GM08714 (cell line): Measurements from ENCODE around the gene KYAT1.
"Not testable (repeated sequence)": the region's sequence is repeated elsewhere in the genome, so short reads cannot be mapped to it uniquely, and the experiment has no call there.

ENCODE experiments used
- H3K4me3 ChIP-seq: fragments of 200-500 bp; sonication (Bioruptor generic); 2 replicates; pipeline ENCODE4 v1.5.1; 2014; ENCODE audit warnings: mild to moderate bottlenecking, low read length, inconsistent platforms
- ZNF274 ChIP-seq: IDR thresholded peaks from 2 replicates; pipeline ENCODE4 v1.6.1; 2012; ENCODE audit warnings: mild to moderate bottlenecking, low read depth, low read length

The KYAT1 gene

DNA sequence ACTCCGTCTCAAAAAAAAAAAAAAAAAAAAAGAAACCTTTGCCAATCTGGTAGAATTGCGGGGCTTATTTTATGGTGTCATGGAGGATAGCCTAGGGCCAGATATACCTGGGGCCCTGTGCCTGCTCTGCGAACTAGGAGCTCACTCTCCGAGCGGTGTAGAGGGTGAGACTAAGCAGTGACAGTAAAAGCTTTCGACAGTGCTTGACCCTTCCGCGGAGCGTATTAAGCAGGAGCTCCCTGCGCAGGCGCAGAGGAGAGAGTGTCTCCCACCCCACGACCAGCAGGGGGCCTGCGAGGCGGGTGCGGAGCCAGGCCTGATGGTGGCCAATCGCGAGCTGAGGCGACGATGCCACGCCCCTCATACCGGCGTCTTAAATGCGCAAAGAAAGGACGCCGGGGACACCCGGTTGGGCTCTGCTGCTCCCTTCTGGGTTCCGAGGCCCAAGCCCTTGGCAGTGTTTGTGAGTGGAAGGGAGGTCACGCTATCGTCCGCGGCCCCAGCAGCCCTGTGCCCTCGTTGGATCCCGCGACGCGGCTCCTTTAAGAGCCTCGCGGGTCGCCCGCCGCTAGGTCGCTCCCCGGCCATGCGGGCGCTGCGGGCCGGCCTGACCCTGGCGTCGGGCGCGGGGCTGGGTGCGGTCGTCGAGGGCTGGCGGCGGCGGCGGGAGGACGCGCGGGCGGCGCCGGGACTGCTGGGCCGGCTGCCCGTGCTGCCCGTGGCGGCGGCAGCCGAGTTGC is 63.5 kb downstream of the KYAT1 start, which contains the start of gene ENDOG:
Gene ENDOG (plus strand): TSS at position 402 of the 740 bp plus-strand sequence. CDS start 185 bp downstream, at position 587.
- H3K4me3 ChIP-seq, result peak within 1 kb of the TSS; percentile 69; the same call in 1 of the 2 replicates
- TF ChIP-seq ZNF274, result no peak

DNA sequence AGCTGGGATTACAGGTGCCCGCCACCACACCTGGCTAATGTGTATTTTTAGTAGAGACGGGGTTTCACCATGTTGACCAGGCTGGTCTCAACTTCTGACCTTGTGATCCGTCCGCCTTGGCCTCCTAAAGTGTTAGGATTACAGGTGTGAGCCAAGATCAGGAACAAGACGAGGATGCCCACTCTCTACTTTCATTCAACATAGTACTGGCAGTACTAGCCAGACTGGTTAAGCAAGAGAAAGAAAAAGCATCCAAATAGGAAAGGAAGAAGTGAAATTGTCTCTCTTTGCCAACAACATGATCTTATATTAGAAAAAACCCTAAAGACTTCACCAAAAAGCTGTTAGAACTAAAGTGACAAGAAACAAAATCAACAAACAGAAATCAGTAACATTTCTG is 70.9 kb downstream of the KYAT1 start:
- no peak for TF ChIP-seq ZNF274
- H3K4me3 ChIP-seq, result no peak overlapping the region

DNA sequence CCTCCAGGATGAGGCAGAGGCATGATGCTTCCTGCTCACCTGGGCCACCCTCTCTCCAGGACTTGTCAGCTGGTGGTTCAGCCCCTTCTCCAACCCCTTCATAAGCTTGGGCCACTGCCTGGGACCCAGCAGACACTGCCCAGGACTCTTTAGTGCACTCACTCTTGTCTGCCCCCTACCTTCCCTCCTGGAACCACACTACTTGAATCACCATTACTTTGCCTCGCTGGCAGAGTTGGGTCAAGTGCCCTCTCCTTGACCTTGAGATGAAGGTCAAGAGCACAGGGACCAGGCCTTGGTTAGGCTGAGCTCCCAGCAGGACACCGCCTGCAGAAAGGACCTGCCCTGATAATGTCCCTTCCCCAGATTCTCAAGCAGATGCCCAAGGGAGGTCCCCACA is 71.9 kb downstream of the KYAT1 start:
- no peak for TF ChIP-seq ZNF274
- H3K4me3 ChIP-seq, result no peak overlapping the region

DNA sequence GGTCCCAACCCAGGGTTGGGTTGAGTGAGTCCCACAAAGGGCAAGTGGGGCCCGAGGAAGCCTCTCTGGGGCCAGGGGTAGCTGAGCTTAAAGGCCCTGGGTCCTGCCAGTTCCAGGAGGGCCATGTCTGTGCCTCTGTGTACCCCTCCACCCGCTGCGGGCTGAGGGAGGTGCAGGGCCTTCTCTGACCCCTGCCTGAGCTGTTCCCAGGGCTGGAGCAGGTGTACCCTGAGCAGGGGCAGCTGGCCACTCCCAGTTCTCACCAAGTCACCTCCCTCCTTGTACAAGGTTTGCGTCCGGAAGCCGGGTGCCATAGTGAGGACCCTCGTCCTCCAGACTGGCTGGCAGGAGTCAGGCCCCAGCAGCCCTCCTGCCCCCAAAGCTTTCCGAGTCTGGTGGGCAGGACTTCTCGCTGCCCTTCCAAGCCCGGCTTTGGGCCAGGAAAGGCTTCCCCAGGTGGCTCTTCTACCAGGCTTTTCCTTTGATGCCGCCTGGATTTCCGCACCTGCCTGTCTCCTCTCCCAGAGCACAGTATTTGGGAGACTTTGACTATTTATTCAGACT is 72.6 kb downstream of the KYAT1 start:
- no peak for TF ChIP-seq ZNF274
- H3K4me3 ChIP-seq, result no peak overlapping the region

DNA sequence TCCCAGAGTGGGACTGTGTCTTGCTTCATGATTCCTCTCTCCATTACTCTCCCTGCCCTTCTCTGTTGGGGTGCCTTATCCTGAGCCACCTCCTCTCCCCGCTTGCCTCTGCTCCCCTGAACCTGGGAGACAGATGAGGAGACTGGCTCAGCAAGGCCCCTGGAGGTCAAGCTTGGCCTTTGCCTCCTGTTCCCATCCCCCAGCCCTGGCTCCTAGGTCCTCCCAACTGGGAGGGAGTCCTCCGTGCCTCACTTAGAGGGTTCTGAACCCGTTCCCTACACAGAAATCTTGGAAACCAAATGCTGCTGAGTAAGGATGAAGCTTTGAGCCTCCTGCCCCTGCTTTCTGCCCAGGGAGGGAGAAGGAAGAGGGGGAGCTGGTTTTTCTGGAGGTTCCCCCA is 73.2 kb downstream of the KYAT1 start:
- H3K4me3 ChIP-seq, result no peak overlapping the region
- no peak for TF ChIP-seq ZNF274

DNA sequence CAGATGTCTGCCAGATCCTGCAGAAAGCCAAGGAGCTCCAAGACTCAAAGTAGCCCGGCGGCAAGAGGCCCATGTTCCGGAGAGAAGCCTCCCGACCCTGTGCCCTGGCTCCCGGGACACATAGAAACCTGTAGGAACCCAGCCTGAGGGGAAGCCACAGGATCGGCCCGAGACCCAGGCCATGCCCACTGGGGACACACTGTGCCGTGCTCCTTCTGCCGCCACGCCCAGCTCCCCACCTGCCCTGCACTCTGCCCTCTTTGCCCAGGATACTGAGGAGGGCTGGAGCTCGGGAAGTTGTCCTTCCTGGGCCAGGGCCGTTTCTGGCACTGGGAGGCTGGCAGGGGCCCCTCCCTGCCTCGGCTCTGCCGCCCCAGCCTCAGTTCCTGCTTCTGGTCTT is 73.9 kb downstream of the KYAT1 start:
- H3K4me3 ChIP-seq, result no peak overlapping the region
- TF ChIP-seq ZNF274, result no peak

DNA sequence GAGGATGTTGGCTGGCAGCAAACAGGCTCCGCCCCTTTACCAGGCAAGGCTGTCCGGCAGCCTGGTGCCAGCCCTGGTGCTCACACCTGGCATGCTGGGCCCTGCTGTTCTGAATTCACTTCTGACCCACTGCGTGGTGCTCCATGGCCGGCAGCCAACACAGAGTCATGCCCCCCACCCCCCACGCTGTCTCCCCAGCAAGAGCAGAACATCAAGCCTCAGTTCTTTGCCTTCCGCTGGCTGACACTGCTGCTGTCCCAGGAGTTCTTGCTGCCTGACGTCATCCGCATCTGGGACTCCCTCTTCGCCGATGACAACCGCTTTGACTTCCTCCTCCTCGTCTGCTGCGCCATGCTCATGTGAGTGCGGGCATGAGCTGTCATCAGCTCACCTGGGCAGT is 76.1 kb downstream of the KYAT1 start:
- no peak for TF ChIP-seq ZNF274
- no peak overlapping the region for H3K4me3 ChIP-seq

DNA sequence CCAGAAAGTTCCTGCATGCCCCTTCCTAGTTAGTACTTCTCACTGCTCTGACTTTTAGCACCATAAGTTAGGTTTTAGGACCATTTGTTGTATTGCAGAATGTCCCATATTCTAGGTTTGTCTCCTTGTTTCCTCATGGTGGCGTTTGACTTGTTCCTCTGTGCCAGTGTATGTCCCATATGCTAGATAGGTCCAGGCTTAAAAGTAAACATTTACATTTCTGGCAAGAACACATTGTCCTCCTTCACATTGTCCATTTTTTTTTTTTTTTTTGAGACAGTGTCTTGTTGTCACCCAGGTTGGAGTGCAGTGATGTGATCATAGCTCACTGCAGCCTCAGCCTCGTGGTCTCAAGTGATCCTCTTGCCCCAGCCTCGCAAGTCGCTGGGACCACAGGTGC is 79.3 kb downstream of the KYAT1 start:
- no peak overlapping the region for H3K4me3 ChIP-seq
- TF ChIP-seq ZNF274, result no peak

DNA sequence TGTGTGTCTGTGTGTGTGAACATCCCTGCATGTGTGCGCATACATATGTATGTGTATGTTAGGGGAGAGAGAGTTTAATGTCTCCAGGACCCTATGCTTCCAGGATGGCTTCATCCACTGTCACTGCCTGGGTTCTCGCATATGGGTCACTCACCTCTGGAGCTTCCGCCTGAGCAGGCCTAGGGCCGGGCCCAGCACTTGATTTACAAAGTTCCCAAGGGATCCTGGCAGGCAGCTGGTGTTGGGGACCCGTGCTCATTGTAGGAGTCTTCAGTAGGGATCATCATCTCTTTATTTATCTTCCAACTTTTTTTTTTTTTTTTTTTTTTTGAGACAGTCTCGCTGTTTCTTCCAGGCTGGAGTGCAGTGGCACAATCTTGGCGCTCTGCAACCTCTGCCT is 81.7 kb downstream of the KYAT1 start:
- no peak for TF ChIP-seq ZNF274
- no peak overlapping the region for H3K4me3 ChIP-seq

DNA sequence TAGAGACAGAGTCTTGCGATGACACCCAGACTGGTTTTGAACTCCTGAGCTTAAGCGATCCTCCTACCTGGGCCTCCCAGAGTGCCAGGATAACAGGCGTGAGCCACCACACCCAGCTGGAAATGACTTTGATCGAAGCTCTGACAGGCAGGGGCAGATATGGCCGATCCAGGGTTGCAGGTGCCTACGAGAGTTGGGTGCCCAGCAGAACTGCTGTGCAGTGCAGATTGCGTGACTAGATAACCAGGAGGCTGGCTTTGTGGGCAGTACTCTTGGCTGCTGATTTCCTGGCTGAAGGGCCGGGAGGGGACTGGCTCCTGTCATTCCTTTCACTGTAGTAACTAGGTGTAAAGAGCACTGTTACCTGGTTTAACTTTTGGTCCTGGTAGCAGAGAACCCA is 82.9 kb downstream of the KYAT1 start:
- no peak overlapping the region for H3K4me3 ChIP-seq
- TF ChIP-seq ZNF274, result no peak

DNA sequence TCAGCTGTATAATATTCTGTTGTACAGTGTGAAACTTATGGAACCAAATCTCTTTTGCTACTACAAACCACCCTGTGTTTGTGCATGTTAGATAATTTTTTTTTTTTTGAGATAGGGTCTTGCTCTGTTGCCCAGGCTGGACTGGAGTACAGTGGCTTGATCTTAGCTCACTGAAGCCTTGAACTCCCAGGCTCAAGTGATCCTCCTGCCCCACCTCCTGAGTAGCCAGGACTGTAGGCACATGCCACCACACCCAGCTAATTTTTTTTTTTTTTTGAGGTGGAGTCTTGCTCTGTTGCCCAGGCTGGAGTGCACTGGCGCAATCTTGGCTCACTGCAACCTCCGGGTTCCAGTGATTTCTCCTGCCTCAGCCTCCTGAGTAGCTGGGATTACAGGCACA is 86.8 kb downstream of the KYAT1 start:
- H3K4me3 ChIP-seq, result not testable (repeated sequence)

DNA sequence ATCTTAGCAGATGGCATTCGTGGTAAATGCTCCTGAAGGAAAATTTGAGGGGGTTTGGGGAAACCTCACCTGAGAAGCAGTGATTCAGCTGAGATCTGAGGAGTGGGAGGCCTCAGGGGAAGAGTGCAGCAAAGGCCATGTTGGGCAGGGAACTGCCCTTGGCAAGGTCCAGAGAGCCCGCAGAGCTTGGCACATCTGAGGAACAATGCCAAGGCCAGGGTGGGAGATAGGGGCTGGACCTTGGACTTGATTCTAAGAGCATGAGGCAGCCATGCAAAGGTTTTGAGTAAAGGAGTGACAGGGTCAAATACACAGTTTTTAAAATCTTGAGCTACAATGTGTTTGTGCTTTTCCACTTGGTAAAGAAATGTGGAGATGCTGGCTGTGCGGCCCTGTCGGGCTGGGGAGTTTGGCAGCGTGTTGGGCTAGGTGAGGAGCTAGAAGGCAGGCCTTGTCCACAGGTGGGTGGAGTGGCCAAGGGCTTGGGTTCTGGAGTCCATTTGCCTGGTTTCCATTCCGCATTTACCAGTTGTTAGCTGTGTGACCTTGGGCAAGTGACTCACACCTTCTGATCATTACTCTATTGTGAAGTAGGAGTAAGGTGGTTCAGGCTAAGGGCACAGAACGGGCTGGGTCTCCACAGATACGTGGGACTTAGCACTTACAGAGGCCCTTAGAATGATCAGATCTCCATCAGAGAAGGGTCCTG is 88.6 kb downstream of the KYAT1 start:
- TF ChIP-seq ZNF274, result no peak
- no peak overlapping the region for H3K4me3 ChIP-seq

DNA sequence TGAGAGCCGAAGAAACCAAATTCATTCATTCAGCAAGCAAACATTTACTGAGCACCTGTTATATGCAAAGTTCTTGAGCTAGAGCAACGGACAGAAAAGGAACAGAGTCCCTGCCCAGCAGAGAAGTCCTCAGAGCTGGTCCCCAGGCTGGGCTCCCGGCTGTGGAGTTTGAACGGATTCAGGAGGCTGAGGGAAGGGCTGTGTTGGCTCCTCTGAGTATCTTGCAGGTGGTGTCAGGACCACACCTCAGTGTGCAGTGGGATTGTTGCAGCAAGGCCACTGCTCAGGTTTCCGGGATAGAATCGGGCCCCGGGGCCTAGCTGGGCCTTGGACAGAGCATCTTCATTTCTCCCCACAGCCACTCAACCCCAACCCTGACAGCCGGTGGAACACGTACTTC is 89.6 kb downstream of the KYAT1 start:
- H3K4me3 ChIP-seq, result no peak overlapping the region
- no peak for TF ChIP-seq ZNF274

DNA sequence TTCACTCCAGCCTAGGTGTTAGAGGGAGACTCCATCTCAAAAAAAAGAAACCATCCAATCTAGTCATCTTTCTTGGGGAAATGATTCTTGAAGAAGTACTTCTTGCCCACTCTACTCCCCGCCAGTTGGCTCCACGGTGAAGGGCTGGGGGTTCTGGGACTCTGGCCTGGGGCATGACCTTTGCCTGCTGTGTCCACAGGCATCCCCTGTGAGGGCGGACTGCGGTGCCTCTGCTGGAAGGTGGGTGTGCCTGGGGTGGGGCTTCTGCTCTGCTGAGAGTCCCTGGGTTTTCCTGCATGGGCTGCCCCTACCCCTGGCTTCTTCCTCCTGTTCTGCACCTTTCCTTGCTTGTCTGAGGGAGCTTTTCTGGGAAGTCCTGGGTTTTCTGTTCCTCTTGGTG is 91.2 kb downstream of the KYAT1 start:
- no peak for TF ChIP-seq ZNF274
- H3K4me3 ChIP-seq, result no peak overlapping the region

DNA sequence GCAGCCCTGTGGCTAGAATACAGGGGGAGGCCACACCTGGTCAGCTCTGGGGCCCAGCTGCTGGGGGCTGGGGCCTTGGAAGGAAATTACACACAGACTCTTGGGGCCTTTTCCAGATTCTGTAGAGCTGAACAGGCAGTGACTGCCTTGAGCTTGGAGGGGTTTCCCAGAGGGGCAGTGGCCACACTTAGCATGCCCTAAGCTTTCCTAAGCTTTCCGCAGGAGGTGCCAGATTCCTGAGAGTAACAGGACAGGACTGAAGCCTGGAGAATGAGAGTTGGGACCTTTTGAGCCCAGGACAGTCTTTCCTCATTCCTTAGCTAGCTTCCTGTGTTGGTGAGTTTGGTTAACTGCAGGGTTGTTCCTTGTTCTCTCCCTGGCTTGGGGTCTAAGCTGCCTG is 93.3 kb downstream of the KYAT1 start:
- no peak for TF ChIP-seq ZNF274

DNA sequence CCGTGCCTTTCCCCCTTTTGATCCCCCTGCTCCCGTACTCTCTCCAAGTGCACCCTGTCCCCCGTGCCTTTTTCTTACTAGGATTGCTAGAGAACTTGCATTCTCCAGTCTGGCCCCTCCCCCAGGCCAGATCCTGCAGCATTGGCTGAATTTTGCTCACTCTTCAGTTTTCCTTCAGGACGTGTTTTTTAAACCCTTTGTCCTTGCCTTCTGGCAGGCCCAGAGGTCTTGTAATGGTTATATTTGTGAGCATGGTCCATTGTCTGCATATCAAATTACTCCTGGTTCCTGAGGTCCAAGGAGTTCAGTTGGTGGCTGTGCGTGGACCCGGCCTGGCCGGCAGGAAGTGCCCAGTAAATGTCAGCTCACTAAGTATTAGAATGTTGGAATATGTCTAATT is 94.1 kb downstream of the KYAT1 start:
- no peak for TF ChIP-seq ZNF274

More for the DNA sequence above, 93.3 kb downstream of the KYAT1 start:
- no peak overlapping the region; the same call in 1 of the 2 replicates for H3K4me3 ChIP-seq

More for the DNA sequence above, 94.1 kb downstream of the KYAT1 start:
- peak overlapping the region; percentile 89 for H3K4me3 ChIP-seq
